Fibroblast of the aortic adventitia (primary cell): ENCODE data around the gene MRTFB. TPM values are rescaled to one million over a fixed set of nuclear protein-coding genes. Genes with fewer than 3 reads are reported as not detected.

ENCODE experiments used
- DNase-seq: peaks from one replicate; pipeline ENCODE4 v3.0.0-alpha.2; 2010; ENCODE audit warnings: low read depth
- H3K4me3 ChIP-seq: 2 replicates; pipeline ENCODE4 v1.5.1; 2011; ENCODE audit warnings: low read depth, mild to moderate bottlenecking, control low read depth, low read length, moderate library complexity
- total RNA-seq: library from RNA; depleted of rRNA; stranded (reverse); fragments of >200 nt; gene quantifications from 2 replicates; pipeline ENCODE4 v1.2.3, GENCODE V29; 2012; ENCODE audit warnings: low replicate concordance
- TF ChIP-seq, protein P1 (sequence below): IDR thresholded peaks from 2 replicates; pipeline ENCODE4 v1.5.1; 2011; ENCODE audit warnings: mild to moderate bottlenecking, low read length, control low read depth, inconsistent platforms; ENCODE audit not compliant: insufficient read depth

The MRTFB gene
- total RNA-seq, 1 donor, result 13.2 TPM

- TF ChIP-seq, protein P1, sequence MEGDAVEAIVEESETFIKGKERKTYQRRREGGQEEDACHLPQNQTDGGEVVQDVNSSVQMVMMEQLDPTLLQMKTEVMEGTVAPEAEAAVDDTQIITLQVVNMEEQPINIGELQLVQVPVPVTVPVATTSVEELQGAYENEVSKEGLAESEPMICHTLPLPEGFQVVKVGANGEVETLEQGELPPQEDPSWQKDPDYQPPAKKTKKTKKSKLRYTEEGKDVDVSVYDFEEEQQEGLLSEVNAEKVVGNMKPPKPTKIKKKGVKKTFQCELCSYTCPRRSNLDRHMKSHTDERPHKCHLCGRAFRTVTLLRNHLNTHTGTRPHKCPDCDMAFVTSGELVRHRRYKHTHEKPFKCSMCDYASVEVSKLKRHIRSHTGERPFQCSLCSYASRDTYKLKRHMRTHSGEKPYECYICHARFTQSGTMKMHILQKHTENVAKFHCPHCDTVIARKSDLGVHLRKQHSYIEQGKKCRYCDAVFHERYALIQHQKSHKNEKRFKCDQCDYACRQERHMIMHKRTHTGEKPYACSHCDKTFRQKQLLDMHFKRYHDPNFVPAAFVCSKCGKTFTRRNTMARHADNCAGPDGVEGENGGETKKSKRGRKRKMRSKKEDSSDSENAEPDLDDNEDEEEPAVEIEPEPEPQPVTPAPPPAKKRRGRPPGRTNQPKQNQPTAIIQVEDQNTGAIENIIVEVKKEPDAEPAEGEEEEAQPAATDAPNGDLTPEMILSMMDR, result no peak
- no peak for DNase-seq
- H3K4me3 ChIP-seq, result no peak overlapping the region
Observed at GRCh38 chr16:14187517-14188338, 116.6 kb downstream of the MRTFB start.

GRCh38 chr16:14193316-14193871 lies 122.3 kb downstream of the MRTFB start:
- TF ChIP-seq, protein P1, result no peak
- no peak overlapping the region for H3K4me3 ChIP-seq
- no peak for DNase-seq

DNA sequence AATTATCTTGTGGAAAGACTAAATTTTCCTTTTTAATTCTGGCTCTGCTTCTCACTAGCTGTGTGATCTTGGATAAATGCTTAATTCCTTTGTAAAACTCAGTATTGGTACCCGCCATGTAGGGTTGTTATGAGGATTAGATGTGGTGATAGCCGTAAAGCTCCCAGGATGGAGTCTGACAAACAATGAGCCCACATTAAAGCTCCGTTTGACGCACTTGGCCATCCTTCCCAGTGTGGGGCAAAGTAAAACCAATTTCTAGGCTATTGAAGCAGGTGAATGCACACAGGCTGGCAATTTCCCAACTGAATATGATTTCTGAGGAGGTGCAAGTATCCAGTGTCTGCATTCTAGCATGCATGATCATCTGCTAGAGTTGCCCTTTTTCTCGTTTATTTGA lies 123.6 kb downstream of the MRTFB start:
- no peak for DNase-seq
- TF ChIP-seq, protein P1, result no peak
- H3K4me3 ChIP-seq, result no peak overlapping the region

- TF ChIP-seq, protein P1, result no peak
- H3K4me3 ChIP-seq, result no peak overlapping the region
- peak; percentile 37 for DNase-seq
Observed at GRCh38 chr16:14196011-14196410, 124.9 kb downstream of the MRTFB start.

DNA sequence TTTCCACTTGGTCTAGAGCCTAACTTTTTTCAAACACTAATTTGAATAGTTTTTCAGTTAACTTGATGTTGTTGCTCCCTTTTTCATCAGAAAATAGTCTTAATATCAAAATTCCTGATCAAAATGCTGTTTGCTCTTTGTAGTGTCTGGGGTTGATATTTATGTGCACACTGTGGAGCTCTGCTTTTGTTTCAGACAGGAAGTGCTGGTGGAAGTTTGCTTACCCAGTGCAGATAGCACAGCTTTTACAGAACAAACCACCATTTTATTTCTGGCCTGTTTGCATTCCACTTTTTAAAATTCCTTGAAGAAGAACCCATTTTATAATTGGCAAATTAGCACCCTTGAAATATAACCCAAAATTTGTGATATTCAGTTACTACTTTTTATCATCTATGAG lies 125.4 kb downstream of the MRTFB start:
- peak; percentile 25 for DNase-seq
- H3K4me3 ChIP-seq, result no peak overlapping the region
- TF ChIP-seq, protein P1, result no peak

DNA sequence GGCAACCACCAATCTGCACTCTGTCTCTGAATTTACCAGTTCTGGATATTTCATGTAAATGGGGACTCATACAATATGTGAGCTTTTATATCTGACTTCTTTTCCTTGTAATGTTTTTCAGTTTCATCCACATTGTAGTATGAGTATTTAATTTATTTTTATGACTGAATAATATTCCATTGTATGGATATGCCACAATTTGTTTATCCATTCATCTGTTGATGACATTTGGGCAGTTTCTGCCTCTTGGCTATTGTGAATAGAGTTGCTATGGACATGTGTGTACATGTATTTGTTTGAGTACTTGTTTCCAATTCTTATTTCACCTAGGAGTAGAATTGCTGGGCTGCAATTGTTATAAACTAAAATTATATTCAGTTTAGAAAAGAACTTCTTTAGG lies 126.9 kb downstream of the MRTFB start:
- no peak for DNase-seq
- no peak overlapping the region for H3K4me3 ChIP-seq
- TF ChIP-seq, protein P1, result no peak
